GM18870 (cell line): ENCODE measurements around the gene AKAP12.

Source experiments
- ATAC-seq: cut with Tn5 transposase; IDR thresholded peaks from one replicate; pipeline ENCODE4 v1.9.1; 2021; ENCODE audit warnings: moderate library complexity; ENCODE audit not compliant: unreplicated experiment

AKAP12 gene

GRCh38 chr6:151239603-151240035 is at the start of gene AKAP12:
Gene AKAP12 (plus strand): TSS chr6:151239967. CDS start chr6:151240563, 596 bp downstream.
- no peak for ATAC-seq

GRCh38 chr6:151191527-151191926 is 48.2 kb upstream of the AKAP12 start:
- no peak for ATAC-seq

- ATAC-seq, result no peak
These were observed 43.2 kb upstream of the AKAP12 start for GRCh38 chr6:151196555-151196954.

- ATAC-seq, result no peak
These were observed 42.2 kb upstream of the AKAP12 start for GRCh38 chr6:151197556-151197955.

- ATAC-seq, result no peak
These were observed 39.8 kb upstream of the AKAP12 start for GRCh38 chr6:151199991-151200390.

GRCh38 chr6:151205721-151206600 is 33.8 kb upstream of the AKAP12 start:
- no peak for ATAC-seq

- no peak for ATAC-seq
These were observed 32.1 kb upstream of the AKAP12 start for GRCh38 chr6:151207674-151208073.

- ATAC-seq, result no peak
These were observed 30.5 kb upstream of the AKAP12 start for GRCh38 chr6:151209071-151209831.

- ATAC-seq, result no peak
These were observed 28.7 kb upstream of the AKAP12 start for GRCh38 chr6:151211075-151211474.

GRCh38 chr6:151213352-151213751 is 26.4 kb upstream of the AKAP12 start:
- no peak for ATAC-seq

- no peak for ATAC-seq
These were observed 23.8 kb upstream of the AKAP12 start for GRCh38 chr6:151215999-151216398.

- ATAC-seq, result no peak
These were observed 23.0 kb upstream of the AKAP12 start for GRCh38 chr6:151216804-151217203.

GRCh38 chr6:151219192-151219591 is 20.6 kb upstream of the AKAP12 start:
- ATAC-seq, result no peak

GRCh38 chr6:151224076-151224475 is 15.7 kb upstream of the AKAP12 start:
- no peak for ATAC-seq

- ATAC-seq, result no peak
These were observed 13.8 kb upstream of the AKAP12 start for GRCh38 chr6:151225919-151226318.

GRCh38 chr6:151228788-151229400 is 10.9 kb upstream of the AKAP12 start:
- no peak for ATAC-seq

- no peak for ATAC-seq
These were observed 10.1 kb upstream of the AKAP12 start for GRCh38 chr6:151229401-151230276.

GRCh38 chr6:151230277-151230577 is 9.5 kb upstream of the AKAP12 start:
- ATAC-seq, result no peak

- ATAC-seq, result no peak
These were observed 6.9 kb upstream of the AKAP12 start for GRCh38 chr6:151232899-151233298.

- no peak for ATAC-seq
These were observed 6.0 kb upstream of the AKAP12 start for GRCh38 chr6:151233731-151234130.
